Osteocyte (in vitro differentiated cells): Measurements from ENCODE around the gene VCX2. TPM values are rescaled to one million over a fixed set of nuclear protein-coding genes. Genes with fewer than 3 reads are reported as not detected.
"Not testable (repeated sequence)": the region's sequence is repeated elsewhere in the genome, so short reads cannot be mapped to it uniquely, and the experiment has no call there.

Experiments
- DNase-seq: peaks from one replicate; pipeline ENCODE4 v3.0.0; 2021; ENCODE audit warnings: mixed read lengths; ENCODE audit not compliant: unreplicated experiment; ENCODE audit errors: extremely low spot score
- H3K27ac Mint-ChIP-seq: one replicate; pipeline ENCODE4 v1.8.0; 2021; ENCODE audit warnings: mild to moderate bottlenecking, mixed read lengths; ENCODE audit not compliant: unreplicated experiment
- H3K27me3 Mint-ChIP-seq: one replicate; pipeline ENCODE4 v1.8.0; 2021; ENCODE audit warnings: mixed read lengths; ENCODE audit not compliant: unreplicated experiment
- H3K36me3 Mint-ChIP-seq: one replicate; pipeline ENCODE4 v1.8.0; 2021; ENCODE audit warnings: mixed read lengths; ENCODE audit not compliant: unreplicated experiment
- H3K4me1 Mint-ChIP-seq: one replicate; pipeline ENCODE4 v1.8.0; 2021; ENCODE audit warnings: mixed read lengths; ENCODE audit not compliant: unreplicated experiment
- H3K4me3 Mint-ChIP-seq: one replicate; pipeline ENCODE4 v1.8.0; 2021; ENCODE audit warnings: mild to moderate bottlenecking, moderate library complexity, mixed read lengths; ENCODE audit not compliant: unreplicated experiment
- H3K9me3 Mint-ChIP-seq: one replicate; pipeline ENCODE4 v1.8.0; 2021; ENCODE audit warnings: mixed read lengths; ENCODE audit not compliant: unreplicated experiment
- CTCF ChIP-seq: fragments of 200-600 bp; sonication (generic); IDR thresholded peaks from 2 replicates; pipeline ENCODE4 v1.5.0; 2021; ENCODE audit warnings: antibody characterized with exemption, mild to moderate bottlenecking, moderate library complexity
- total RNA-seq: library from RNA; stranded (reverse); gene quantifications from 2 replicates; pipeline ENCODE4 v1.2.1, GENCODE V29; 2021

Gene VCX2
- total RNA-seq, 1 donor from 2014 or later = not detected

- H3K27me3 Mint-ChIP-seq = no peaks in the 10 kb centered on the region
- no peak overlapping the region for H3K27ac Mint-ChIP-seq
- H3K4me1 Mint-ChIP-seq = no peaks in the 10 kb centered on the region
- no peak overlapping the region for H3K4me3 Mint-ChIP-seq
- DNase-seq = no peak
- no peaks in the 10 kb centered on the region for H3K9me3 Mint-ChIP-seq
- TF ChIP-seq CTCF = no peak
- no peaks in the 10 kb centered on the region for H3K36me3 Mint-ChIP-seq
Observed at GRCh38 chrX:8183346-8183745, 12.3 kb upstream of the VCX2 start.

GRCh38 chrX:8179656-8180055 lies 8.6 kb upstream of the VCX2 start:
- DNase-seq = no peak
- Mint-ChIP-seq H3K4me1 (no peaks in the 10 kb centered on the region), H3K4me3 (no peak overlapping the region), H3K9me3 (peaks cover 12% of the 10 kb centered on the region), H3K36me3 (no peaks in the 10 kb centered on the region), H3K27ac (no peak overlapping the region), H3K27me3 (no peaks in the 10 kb centered on the region)
- TF ChIP-seq CTCF = peak; percentile 29

DNA sequence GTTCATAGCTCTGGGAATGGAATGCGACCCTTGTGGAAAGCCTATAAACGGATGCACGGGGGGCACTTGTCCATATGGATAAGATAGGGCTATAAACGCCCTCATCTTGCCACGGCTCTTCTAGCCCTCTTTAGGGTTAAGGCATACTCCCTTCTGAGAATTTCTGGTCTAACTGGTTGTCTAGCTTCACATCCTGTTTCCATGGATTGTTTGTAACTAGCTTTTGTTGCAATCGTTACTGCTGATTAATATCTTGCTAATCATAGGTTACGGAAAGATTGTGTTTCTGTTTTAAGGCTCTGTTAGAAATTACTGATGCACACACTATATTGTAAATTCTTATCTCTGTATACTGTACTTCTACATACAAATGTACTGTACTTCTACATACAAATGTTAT lies 17.1 kb downstream of the VCX2 start:
- H3K9me3 Mint-ChIP-seq = peaks cover 22% of the 10 kb centered on the region
- H3K27me3 Mint-ChIP-seq, H3K27ac Mint-ChIP-seq, H3K4me1 Mint-ChIP-seq, DNase-seq, H3K4me3 Mint-ChIP-seq, H3K36me3 Mint-ChIP-seq: not testable (repeated sequence)

- no peak for DNase-seq
- no peaks in the 10 kb centered on the region for H3K36me3 Mint-ChIP-seq
- TF ChIP-seq CTCF = no peak
- no peaks in the 10 kb centered on the region for H3K27me3 Mint-ChIP-seq
- peaks cover 18% of the 10 kb centered on the region for H3K9me3 Mint-ChIP-seq
- H3K4me3 Mint-ChIP-seq = no peak overlapping the region
- no peak overlapping the region for H3K27ac Mint-ChIP-seq
- no peaks in the 10 kb centered on the region for H3K4me1 Mint-ChIP-seq
Observed at GRCh38 chrX:8147226-8147625, 23.8 kb downstream of the VCX2 start.

- H3K27ac Mint-ChIP-seq = no peak overlapping the region
Observed at GRCh38 chrX:8144925-8145324, 26.1 kb downstream of the VCX2 start.

More at GRCh38 chrX:8144925-8145324, 26.1 kb downstream of the VCX2 start:
- Mint-ChIP-seq H3K9me3 (peaks cover 20% of the 10 kb centered on the region), H3K27me3 (no peaks in the 10 kb centered on the region), H3K4me3 (no peak overlapping the region), H3K36me3 (no peaks in the 10 kb centered on the region), H3K4me1 (no peaks in the 10 kb centered on the region)
- no peak for DNase-seq
- no peak for TF ChIP-seq CTCF
